ENCODE measurements around the gene TYW5. TPM values are rescaled to one million over a fixed set of nuclear protein-coding genes. Genes with fewer than 3 reads are reported as not detected.

TYW5 gene
- total RNA-seq, 1 experiment from 2014 or later, result 7.1 TPM

DNA sequence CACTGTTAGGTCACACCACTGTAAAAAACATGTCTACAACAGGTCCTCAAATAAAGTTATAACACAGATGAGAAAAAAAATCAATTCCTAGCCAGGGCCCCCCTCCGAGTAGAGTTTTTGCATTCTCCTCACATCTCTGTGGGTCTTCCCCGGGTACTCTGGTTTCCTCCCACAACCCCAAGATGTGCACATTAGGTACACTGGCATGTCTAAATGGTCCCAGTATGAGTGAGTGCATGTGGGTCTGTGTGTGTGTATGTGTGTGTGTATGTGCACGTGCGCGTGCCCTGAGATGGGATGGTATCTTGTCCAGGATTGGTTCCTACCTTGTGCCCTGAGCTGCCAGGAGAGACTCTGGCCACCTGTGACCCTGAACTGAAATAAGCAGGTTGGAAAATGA, 4.9 kb downstream of the TYW5 start:
- POLR2A ChIA-PET, result no interaction called here

DNA sequence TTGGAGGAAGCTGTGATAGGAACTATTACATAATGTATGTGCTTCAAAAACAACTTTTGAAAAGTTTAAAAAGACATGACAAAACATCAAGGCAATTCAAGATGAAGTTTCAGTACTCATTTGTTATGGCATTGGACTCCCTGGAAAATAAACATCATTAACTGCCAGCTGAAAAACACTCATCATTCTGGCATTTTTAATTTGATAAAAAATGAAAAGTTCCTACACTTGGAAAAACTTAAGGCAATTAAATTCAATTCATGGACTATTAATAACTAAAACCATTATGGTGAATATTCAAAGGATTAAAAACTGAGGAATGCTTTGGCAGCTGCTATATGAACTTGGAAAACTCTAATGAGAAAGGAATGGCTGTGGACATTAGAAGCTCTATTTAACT, 8.5 kb downstream of the TYW5 start:
- CTCF ChIA-PET, result no interaction called here
- TF ChIP-seq, protein P1, sequence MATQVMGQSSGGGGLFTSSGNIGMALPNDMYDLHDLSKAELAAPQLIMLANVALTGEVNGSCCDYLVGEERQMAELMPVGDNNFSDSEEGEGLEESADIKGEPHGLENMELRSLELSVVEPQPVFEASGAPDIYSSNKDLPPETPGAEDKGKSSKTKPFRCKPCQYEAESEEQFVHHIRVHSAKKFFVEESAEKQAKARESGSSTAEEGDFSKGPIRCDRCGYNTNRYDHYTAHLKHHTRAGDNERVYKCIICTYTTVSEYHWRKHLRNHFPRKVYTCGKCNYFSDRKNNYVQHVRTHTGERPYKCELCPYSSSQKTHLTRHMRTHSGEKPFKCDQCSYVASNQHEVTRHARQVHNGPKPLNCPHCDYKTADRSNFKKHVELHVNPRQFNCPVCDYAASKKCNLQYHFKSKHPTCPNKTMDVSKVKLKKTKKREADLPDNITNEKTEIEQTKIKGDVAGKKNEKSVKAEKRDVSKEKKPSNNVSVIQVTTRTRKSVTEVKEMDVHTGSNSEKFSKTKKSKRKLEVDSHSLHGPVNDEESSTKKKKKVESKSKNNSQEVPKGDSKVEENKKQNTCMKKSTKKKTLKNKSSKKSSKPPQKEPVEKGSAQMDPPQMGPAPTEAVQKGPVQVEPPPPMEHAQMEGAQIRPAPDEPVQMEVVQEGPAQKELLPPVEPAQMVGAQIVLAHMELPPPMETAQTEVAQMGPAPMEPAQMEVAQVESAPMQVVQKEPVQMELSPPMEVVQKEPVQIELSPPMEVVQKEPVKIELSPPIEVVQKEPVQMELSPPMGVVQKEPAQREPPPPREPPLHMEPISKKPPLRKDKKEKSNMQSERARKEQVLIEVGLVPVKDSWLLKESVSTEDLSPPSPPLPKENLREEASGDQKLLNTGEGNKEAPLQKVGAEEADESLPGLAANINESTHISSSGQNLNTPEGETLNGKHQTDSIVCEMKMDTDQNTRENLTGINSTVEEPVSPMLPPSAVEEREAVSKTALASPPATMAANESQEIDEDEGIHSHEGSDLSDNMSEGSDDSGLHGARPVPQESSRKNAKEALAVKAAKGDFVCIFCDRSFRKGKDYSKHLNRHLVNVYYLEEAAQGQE (IDR thresholded peaks at IDR 0.05; ENCODE audit: insufficient read depth in 1 of 2, low read depth in 2 of 2, low read length in 1 of 2), result no peak
- TF ChIP-seq POLR2AphosphoS5 (IDR thresholded peaks at IDR 0.05; ENCODE audit: low read depth, low read length) (no peak), TCF7L2 (IDR thresholded peaks at IDR 0.05; ENCODE audit: low read depth, low read length) (no peak), SIN3A (IDR thresholded peaks at IDR 0.05; ENCODE audit: borderline replicate concordance, insufficient read depth, low read depth, low read length) (no peak)
- TF ChIP-seq, protein P2, sequence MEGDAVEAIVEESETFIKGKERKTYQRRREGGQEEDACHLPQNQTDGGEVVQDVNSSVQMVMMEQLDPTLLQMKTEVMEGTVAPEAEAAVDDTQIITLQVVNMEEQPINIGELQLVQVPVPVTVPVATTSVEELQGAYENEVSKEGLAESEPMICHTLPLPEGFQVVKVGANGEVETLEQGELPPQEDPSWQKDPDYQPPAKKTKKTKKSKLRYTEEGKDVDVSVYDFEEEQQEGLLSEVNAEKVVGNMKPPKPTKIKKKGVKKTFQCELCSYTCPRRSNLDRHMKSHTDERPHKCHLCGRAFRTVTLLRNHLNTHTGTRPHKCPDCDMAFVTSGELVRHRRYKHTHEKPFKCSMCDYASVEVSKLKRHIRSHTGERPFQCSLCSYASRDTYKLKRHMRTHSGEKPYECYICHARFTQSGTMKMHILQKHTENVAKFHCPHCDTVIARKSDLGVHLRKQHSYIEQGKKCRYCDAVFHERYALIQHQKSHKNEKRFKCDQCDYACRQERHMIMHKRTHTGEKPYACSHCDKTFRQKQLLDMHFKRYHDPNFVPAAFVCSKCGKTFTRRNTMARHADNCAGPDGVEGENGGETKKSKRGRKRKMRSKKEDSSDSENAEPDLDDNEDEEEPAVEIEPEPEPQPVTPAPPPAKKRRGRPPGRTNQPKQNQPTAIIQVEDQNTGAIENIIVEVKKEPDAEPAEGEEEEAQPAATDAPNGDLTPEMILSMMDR (IDR thresholded peaks at IDR 0.05), result no peak
- BruUV-seq (replicated peaks), result no TSS peak
- peaks cover 27% of the 10 kb centered on the region for H3K36me3 ChIP-seq (ENCODE audit: control insufficient read depth, insufficient read depth, low read length)
- no peaks in the 10 kb centered on the region for H3K4me1 ChIP-seq (ENCODE audit: control insufficient read depth, insufficient read depth, low read length)
- POLR2A ChIA-PET, result no interaction called here
- H3K27me3 ChIP-seq (ENCODE audit: control insufficient read depth, insufficient read depth, low read length), result no peaks in the 10 kb centered on the region
- no peak for DNase-seq (ENCODE audit: low read depth, low spot score)
- intact Hi-C loops (cut with micrococcal nuclease; ENCODE audit: unreplicated experiment), result no loop called here
- no peak overlapping the region for H3K27ac ChIP-seq (ENCODE audit: low read length)
- H3K4me3 ChIP-seq (ENCODE audit: low read depth in 2 of 2, low read length in 2 of 2), result no peak overlapping the region
- H3K9me3 ChIP-seq (ENCODE audit: control insufficient read depth, insufficient read depth, low read depth, low read length), result no peaks in the 10 kb centered on the region
- ATAC-seq, result no peak
- in situ Hi-C loops (cut with HindIII; ENCODE audit: low pct_unique_long_range_greater_than_20kb, low sequenced_read_pairs), result no loop called here

More for the DNA sequence above, 4.9 kb downstream of the TYW5 start:
- no peak overlapping the region for H3K27ac ChIP-seq (ENCODE audit: low read length)
- H3K4me3 ChIP-seq (ENCODE audit: low read depth in 2 of 2, low read length in 2 of 2), result no peak overlapping the region
- no peaks in the 10 kb centered on the region for H3K9me3 ChIP-seq (ENCODE audit: control insufficient read depth, insufficient read depth, low read depth, low read length)
- no peaks in the 10 kb centered on the region for H3K27me3 ChIP-seq (ENCODE audit: control insufficient read depth, insufficient read depth, low read length)
- BruUV-seq (replicated peaks), result no TSS peak
- no peak for ATAC-seq
- DNase-seq (ENCODE audit: low read depth, low spot score), result no peak
- H3K4me1 ChIP-seq (ENCODE audit: control insufficient read depth, insufficient read depth, low read length), result peaks cover 5% of the 10 kb centered on the region; the same call in 1 of the 2 replicates
- CTCF ChIA-PET, result no interaction called here
- intact Hi-C loops (cut with micrococcal nuclease; ENCODE audit: unreplicated experiment), result no loop called here
- in situ Hi-C loops (cut with HindIII; ENCODE audit: low pct_unique_long_range_greater_than_20kb, low sequenced_read_pairs), result no loop called here
- TF ChIP-seq, protein P1 (IDR thresholded peaks at IDR 0.05; ENCODE audit: insufficient read depth in 1 of 2, low read depth in 2 of 2, low read length in 1 of 2), result no peak
- no peak for TF ChIP-seq SIN3A (IDR thresholded peaks at IDR 0.05; ENCODE audit: borderline replicate concordance, insufficient read depth, low read depth, low read length)
- no peak for TF ChIP-seq TCF7L2 (IDR thresholded peaks at IDR 0.05; ENCODE audit: low read depth, low read length)
- no peak for TF ChIP-seq POLR2AphosphoS5 (IDR thresholded peaks at IDR 0.05; ENCODE audit: low read depth, low read length)
- TF ChIP-seq, protein P2 (IDR thresholded peaks at IDR 0.05), result no peak
- peaks cover 26% of the 10 kb centered on the region for H3K36me3 ChIP-seq (ENCODE audit: control insufficient read depth, insufficient read depth, low read length)
